Measurements from ENCODE around the gene PTPRG. TPM values are rescaled to one million over a fixed set of nuclear protein-coding genes. Genes with fewer than 3 reads are reported as not detected.

PTPRG gene
- total RNA-seq, 1 donor from 2014 or later, result 4.2 TPM

- DNase-seq, result no peak
- no peaks in the 10 kb centered on the region for H3K27me3 Mint-ChIP-seq
- H3K4me1 Mint-ChIP-seq, result no peaks in the 10 kb centered on the region
- intact Hi-C loops (cut with micrococcal nuclease), result no loop called here
- no peak overlapping the region for H3K27ac Mint-ChIP-seq
- no peaks in the 10 kb centered on the region for H3K36me3 Mint-ChIP-seq (ENCODE audit: low read depth)
- H3K9me3 Mint-ChIP-seq, result no peaks in the 10 kb centered on the region
- no peak overlapping the region for H3K4me3 Mint-ChIP-seq
These were observed 394.1 kb downstream of the PTPRG start for GRCh38 chr3:61955483-61955882.

GRCh38 chr3:61956236-61956635 lies 394.9 kb downstream of the PTPRG start:
- no peak overlapping the region for H3K4me3 Mint-ChIP-seq
- no peaks in the 10 kb centered on the region for H3K36me3 Mint-ChIP-seq (ENCODE audit: low read depth)

GRCh38 chr3:61957259-61957658 lies 395.9 kb downstream of the PTPRG start:
- Mint-ChIP-seq H3K27ac (no peak overlapping the region), H3K9me3 (no peaks in the 10 kb centered on the region), H3K36me3 (ENCODE audit: low read depth) (no peaks in the 10 kb centered on the region), H3K4me3 (no peak overlapping the region), H3K4me1 (no peaks in the 10 kb centered on the region), H3K27me3 (no peaks in the 10 kb centered on the region)
- intact Hi-C loops (cut with micrococcal nuclease), result no loop called here
- DNase-seq, result no peak

More at GRCh38 chr3:61956236-61956635, 394.9 kb downstream of the PTPRG start:
- DNase-seq, result no peak
- H3K27ac Mint-ChIP-seq, result no peak overlapping the region
- intact Hi-C loops (cut with micrococcal nuclease), result no loop called here
- H3K27me3 Mint-ChIP-seq, result no peaks in the 10 kb centered on the region
- H3K9me3 Mint-ChIP-seq, result no peaks in the 10 kb centered on the region
- no peaks in the 10 kb centered on the region for H3K4me1 Mint-ChIP-seq

- Mint-ChIP-seq H3K27me3 (no peaks in the 10 kb centered on the region), H3K36me3 (ENCODE audit: low read depth) (no peaks in the 10 kb centered on the region), H3K4me1 (no peaks in the 10 kb centered on the region), H3K27ac (no peak overlapping the region), H3K9me3 (no peaks in the 10 kb centered on the region), H3K4me3 (no peak overlapping the region)
- intact Hi-C loops (cut with micrococcal nuclease), result no loop called here
- DNase-seq, result no peak
These were observed 399.6 kb downstream of the PTPRG start for GRCh38 chr3:61960976-61961375.

GRCh38 chr3:61961900-61962299 lies 400.5 kb downstream of the PTPRG start:
- Mint-ChIP-seq H3K36me3 (ENCODE audit: low read depth) (no peaks in the 10 kb centered on the region), H3K4me1 (no peaks in the 10 kb centered on the region), H3K27me3 (no peaks in the 10 kb centered on the region), H3K4me3 (no peak overlapping the region), H3K27ac (no peak overlapping the region), H3K9me3 (no peaks in the 10 kb centered on the region)
- intact Hi-C loops (cut with micrococcal nuclease), result no loop called here
- DNase-seq, result no peak

- Mint-ChIP-seq H3K4me1 (no peaks in the 10 kb centered on the region), H3K36me3 (ENCODE audit: low read depth) (no peaks in the 10 kb centered on the region), H3K27me3 (no peaks in the 10 kb centered on the region), H3K9me3 (no peaks in the 10 kb centered on the region), H3K27ac (no peak overlapping the region), H3K4me3 (no peak overlapping the region)
- DNase-seq, result no peak
- intact Hi-C loops (cut with micrococcal nuclease), result no loop called here
These were observed 403.2 kb downstream of the PTPRG start for GRCh38 chr3:61964566-61964965.

GRCh38 chr3:61965770-61966131 lies 404.4 kb downstream of the PTPRG start:
- no peak overlapping the region for H3K27ac Mint-ChIP-seq
- no peak overlapping the region for H3K4me3 Mint-ChIP-seq
- no peak for DNase-seq
- no peaks in the 10 kb centered on the region for H3K4me1 Mint-ChIP-seq
- H3K9me3 Mint-ChIP-seq, result no peaks in the 10 kb centered on the region
- no peaks in the 10 kb centered on the region for H3K27me3 Mint-ChIP-seq
- intact Hi-C loops (cut with micrococcal nuclease), result no loop called here
- no peaks in the 10 kb centered on the region for H3K36me3 Mint-ChIP-seq (ENCODE audit: low read depth)

- Mint-ChIP-seq H3K9me3 (no peaks in the 10 kb centered on the region), H3K27ac (no peak overlapping the region), H3K4me3 (no peak overlapping the region), H3K36me3 (ENCODE audit: low read depth) (no peaks in the 10 kb centered on the region), H3K27me3 (no peaks in the 10 kb centered on the region), H3K4me1 (no peaks in the 10 kb centered on the region)
- intact Hi-C loops (cut with micrococcal nuclease), result no loop called here
- DNase-seq, result no peak
These were observed 404.8 kb downstream of the PTPRG start for GRCh38 chr3:61966200-61966599.

- H3K36me3 Mint-ChIP-seq (ENCODE audit: low read depth), result no peaks in the 10 kb centered on the region
- H3K27me3 Mint-ChIP-seq, result no peaks in the 10 kb centered on the region
- H3K4me3 Mint-ChIP-seq, result no peak overlapping the region
- H3K9me3 Mint-ChIP-seq, result no peaks in the 10 kb centered on the region
- no peaks in the 10 kb centered on the region for H3K4me1 Mint-ChIP-seq
- no peak overlapping the region for H3K27ac Mint-ChIP-seq
- intact Hi-C loops (cut with micrococcal nuclease), result no loop called here
- no peak for DNase-seq
These were observed 405.6 kb downstream of the PTPRG start for GRCh38 chr3:61967019-61967418.

GRCh38 chr3:61967937-61968336 lies 406.6 kb downstream of the PTPRG start:
- Mint-ChIP-seq H3K9me3 (no peaks in the 10 kb centered on the region), H3K4me1 (no peaks in the 10 kb centered on the region), H3K4me3 (no peak overlapping the region), H3K27me3 (no peaks in the 10 kb centered on the region), H3K36me3 (ENCODE audit: low read depth) (no peaks in the 10 kb centered on the region), H3K27ac (no peak overlapping the region)
- intact Hi-C loops (cut with micrococcal nuclease), result no loop called here
- no peak for DNase-seq

- intact Hi-C loops (cut with micrococcal nuclease), result no loop called here
- Mint-ChIP-seq H3K4me3 (no peak overlapping the region), H3K27ac (no peak overlapping the region), H3K27me3 (no peaks in the 10 kb centered on the region), H3K4me1 (no peaks in the 10 kb centered on the region), H3K36me3 (ENCODE audit: low read depth) (no peaks in the 10 kb centered on the region), H3K9me3 (no peaks in the 10 kb centered on the region)
- DNase-seq, result no peak
These were observed 413.3 kb downstream of the PTPRG start for GRCh38 chr3:61974662-61975061.

- H3K27me3 Mint-ChIP-seq, result no peaks in the 10 kb centered on the region
- H3K9me3 Mint-ChIP-seq, result no peaks in the 10 kb centered on the region
- intact Hi-C loops (cut with micrococcal nuclease), result no loop called here
- no peak overlapping the region for H3K27ac Mint-ChIP-seq
- H3K36me3 Mint-ChIP-seq (ENCODE audit: low read depth), result no peaks in the 10 kb centered on the region
- DNase-seq, result no peak
- no peak overlapping the region for H3K4me3 Mint-ChIP-seq
- H3K4me1 Mint-ChIP-seq, result no peaks in the 10 kb centered on the region
These were observed 413.8 kb downstream of the PTPRG start for GRCh38 chr3:61975199-61975598.

GRCh38 chr3:61975936-61976335 lies 414.6 kb downstream of the PTPRG start:
- Mint-ChIP-seq H3K4me1 (no peaks in the 10 kb centered on the region), H3K36me3 (ENCODE audit: low read depth) (no peaks in the 10 kb centered on the region), H3K9me3 (no peaks in the 10 kb centered on the region), H3K27ac (no peak overlapping the region), H3K27me3 (no peaks in the 10 kb centered on the region), H3K4me3 (no peak overlapping the region)
- intact Hi-C loops (cut with micrococcal nuclease), result no loop called here
- DNase-seq, result no peak

- Mint-ChIP-seq H3K36me3 (ENCODE audit: low read depth) (no peaks in the 10 kb centered on the region), H3K27ac (no peak overlapping the region), H3K4me1 (no peaks in the 10 kb centered on the region), H3K9me3 (no peaks in the 10 kb centered on the region), H3K27me3 (no peaks in the 10 kb centered on the region), H3K4me3 (no peak overlapping the region)
- intact Hi-C loops (cut with micrococcal nuclease), result no loop called here
- no peak for DNase-seq
These were observed 417.4 kb downstream of the PTPRG start for GRCh38 chr3:61978460-61979419.

- no peaks in the 10 kb centered on the region for H3K36me3 Mint-ChIP-seq (ENCODE audit: low read depth)
- no peaks in the 10 kb centered on the region for H3K4me1 Mint-ChIP-seq
- H3K27ac Mint-ChIP-seq, result no peak overlapping the region
- DNase-seq, result no peak
- H3K27me3 Mint-ChIP-seq, result no peaks in the 10 kb centered on the region
- no peaks in the 10 kb centered on the region for H3K9me3 Mint-ChIP-seq
- intact Hi-C loops (cut with micrococcal nuclease), result no loop called here
- H3K4me3 Mint-ChIP-seq, result no peak overlapping the region
These were observed 418.3 kb downstream of the PTPRG start for GRCh38 chr3:61979638-61980037.

Data from activated CD4-positive, alpha-beta T cell treated with anti-CD3 and anti-CD28 coated beads, Interleukin-2, amount 10 ng/mL, durations not matched to agents 24 days and 14 days (primary cell).